Measurements from ENCODE around the gene SPAST. TPM values are rescaled to one million over a fixed set of nuclear protein-coding genes. Genes with fewer than 3 reads are reported as not detected.
"Not testable (repeated sequence)": the region's sequence is repeated elsewhere in the genome, so short reads cannot be mapped to it uniquely, and the experiment has no call there.

Gene SPAST, protein sequence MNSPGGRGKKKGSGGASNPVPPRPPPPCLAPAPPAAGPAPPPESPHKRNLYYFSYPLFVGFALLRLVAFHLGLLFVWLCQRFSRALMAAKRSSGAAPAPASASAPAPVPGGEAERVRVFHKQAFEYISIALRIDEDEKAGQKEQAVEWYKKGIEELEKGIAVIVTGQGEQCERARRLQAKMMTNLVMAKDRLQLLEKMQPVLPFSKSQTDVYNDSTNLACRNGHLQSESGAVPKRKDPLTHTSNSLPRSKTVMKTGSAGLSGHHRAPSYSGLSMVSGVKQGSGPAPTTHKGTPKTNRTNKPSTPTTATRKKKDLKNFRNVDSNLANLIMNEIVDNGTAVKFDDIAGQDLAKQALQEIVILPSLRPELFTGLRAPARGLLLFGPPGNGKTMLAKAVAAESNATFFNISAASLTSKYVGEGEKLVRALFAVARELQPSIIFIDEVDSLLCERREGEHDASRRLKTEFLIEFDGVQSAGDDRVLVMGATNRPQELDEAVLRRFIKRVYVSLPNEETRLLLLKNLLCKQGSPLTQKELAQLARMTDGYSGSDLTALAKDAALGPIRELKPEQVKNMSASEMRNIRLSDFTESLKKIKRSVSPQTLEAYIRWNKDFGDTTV
- polyA plus RNA-seq = 26.7 TPM
- long read RNA-seq, donor 1, full-length matches to known transcripts = 4 of 4 reads
- long read RNA-seq, donor 1, partial matches to known transcripts = 0 of 4 reads
- long read RNA-seq, donor 1, other reads (novel, unspliced or antisense) = 0 of 4 reads
- long read RNA-seq, donor 2, full-length matches to known transcripts = 6 of 40 reads
- long read RNA-seq, donor 2, partial matches to known transcripts = 34 of 40 reads
- long read RNA-seq, donor 2, other reads (novel, unspliced or antisense) = 0 of 40 reads
- long read RNA-seq, donor 3 = 0 reads
- long read RNA-seq, donor 4 = 0 reads
- long read RNA-seq, donor 5, full-length matches to known transcripts = 4 of 4 reads
- long read RNA-seq, donor 5, partial matches to known transcripts = 0 of 4 reads
- long read RNA-seq, donor 5, other reads (novel, unspliced or antisense) = 0 of 4 reads
- long read RNA-seq, donor 6, full-length matches to known transcripts = 4 of 4 reads
- long read RNA-seq, donor 6, partial matches to known transcripts = 0 of 4 reads
- long read RNA-seq, donor 6, other reads (novel, unspliced or antisense) = 0 of 4 reads
- long read RNA-seq, donor 7, full-length matches to known transcripts = 1 of 1 reads
- long read RNA-seq, donor 7, partial matches to known transcripts = 0 of 1 reads
- long read RNA-seq, donor 7, other reads (novel, unspliced or antisense) = 0 of 1 reads
- long read RNA-seq, donor 8, full-length matches to known transcripts = 4 of 4 reads
- long read RNA-seq, donor 8, partial matches to known transcripts = 0 of 4 reads
- long read RNA-seq, donor 8, other reads (novel, unspliced or antisense) = 0 of 4 reads
- long read RNA-seq, donor 9, partial matches to known transcripts = 0 of 2 reads
- long read RNA-seq, donor 9, other reads (novel, unspliced or antisense) = 0 of 2 reads
- long read RNA-seq, donor 10, full-length matches to known transcripts = 6 of 6 reads
- long read RNA-seq, donor 10, partial matches to known transcripts = 0 of 6 reads
- long read RNA-seq, donor 10, other reads (novel, unspliced or antisense) = 0 of 6 reads
- long read RNA-seq, donor 11, full-length matches to known transcripts = 2 of 7 reads
- long read RNA-seq, donor 11, partial matches to known transcripts = 5 of 7 reads
- long read RNA-seq, donor 11, other reads (novel, unspliced or antisense) = 0 of 7 reads

- WGBS (ENCODE audit: insufficient coverage, low lambda C conversion rate) = no CpG with 5 or more reads among the region's 79 CpGs
- H3K9me3 ChIP-seq (ENCODE audit: control insufficient read depth, low read depth, low read length) = no peaks in the 10 kb centered on the region
- peak within 1 kb of the TSS; percentile 83 for H3K4me3 ChIP-seq (ENCODE audit: low read length)
- H3K27ac ChIP-seq (ENCODE audit: low read length) = peak within 1 kb of the TSS; percentile 96
- DNase-seq = peak; percentile 98 to 99
- no peaks in the 10 kb centered on the region for H3K36me3 ChIP-seq (ENCODE audit: control insufficient read depth, insufficient read depth, low read length)
- no peaks in the 10 kb centered on the region for H3K27me3 ChIP-seq (ENCODE audit: control insufficient read depth, insufficient read depth, low read length)
- H3K4me1 ChIP-seq (ENCODE audit: control insufficient read depth, insufficient read depth, low read length) = peaks cover 4% of the 10 kb centered on the region
Observed at GRCh38 chr2:32063310-32064020, at the start of gene SPAST. Gene SPAST, plus strand, starts transcription at chr2:32063556. Its CDS starts 276 bp downstream, at chr2:32063832.

DNA sequence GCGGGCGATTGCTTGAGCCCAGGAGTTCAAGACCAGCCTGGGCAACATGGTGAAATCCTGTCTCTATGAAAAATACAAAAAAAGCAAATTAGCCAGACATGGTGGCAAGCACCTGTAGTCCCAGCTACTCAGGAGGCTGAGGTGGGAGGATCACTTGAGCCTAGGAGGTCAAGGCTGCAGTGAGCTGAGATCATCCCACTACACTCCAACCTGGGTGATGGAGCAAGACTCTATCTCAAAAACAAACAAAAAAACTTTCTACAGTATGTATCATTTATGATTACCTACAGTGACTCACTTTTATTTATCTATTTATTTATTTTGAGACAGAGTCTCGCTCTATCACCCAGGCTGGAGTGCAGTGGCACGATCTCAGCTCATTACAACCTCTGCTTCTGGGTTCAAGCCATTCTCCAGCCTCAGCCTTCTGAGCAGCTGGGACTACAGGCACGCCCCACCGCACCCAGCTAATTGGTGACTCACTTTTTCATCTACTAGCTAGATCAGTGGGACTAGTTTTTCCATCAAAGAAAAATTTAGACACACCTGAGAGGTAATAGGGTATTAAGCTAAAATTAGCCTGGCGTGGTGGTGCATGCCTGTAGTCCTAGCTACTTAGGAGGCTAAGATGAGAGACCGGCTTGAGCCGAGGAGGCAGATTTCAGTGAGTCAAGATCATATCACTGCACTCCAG lies 44.4 kb upstream of the SPAST start:
- WGBS (ENCODE audit: insufficient coverage, low lambda C conversion rate) = no CpG with 5 or more reads among the region's 9 CpGs

DNA sequence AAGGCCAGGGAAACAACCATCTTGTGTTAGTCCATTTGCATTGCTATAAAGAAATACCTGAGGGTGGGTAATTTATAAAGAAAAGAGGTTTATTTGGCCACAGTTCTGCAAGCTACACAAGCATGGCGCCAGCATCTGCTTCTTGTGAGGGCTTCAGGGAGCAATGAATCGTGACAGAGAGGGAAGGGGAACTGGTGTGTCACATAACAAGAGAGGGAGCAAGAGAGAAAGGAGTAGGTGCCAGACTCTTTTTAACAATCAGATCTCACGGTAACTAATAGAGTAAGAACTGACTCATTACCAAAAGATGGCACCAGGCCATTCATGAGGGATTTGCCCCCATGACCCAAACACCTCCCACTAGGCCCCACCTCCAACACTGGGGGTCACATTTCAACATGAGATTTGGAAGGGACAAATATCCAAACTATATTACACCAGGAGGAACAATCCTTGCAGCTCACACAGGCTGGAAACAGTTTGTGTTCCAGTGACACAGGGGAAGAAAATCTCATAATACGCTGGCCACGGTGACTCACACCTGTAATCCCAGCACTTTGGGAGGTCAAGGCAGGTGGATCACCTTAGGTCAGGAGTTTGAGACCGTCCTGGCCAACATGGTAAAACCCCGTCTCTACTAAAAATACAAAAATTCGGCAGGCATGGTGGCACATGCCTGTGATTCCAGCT lies 29.0 kb upstream of the SPAST start:
- 90% methylated on average over 2 of the region's 8 CpGs for WGBS (ENCODE audit: insufficient coverage, low lambda C conversion rate)
- H3K4me1 ChIP-seq (ENCODE audit: control insufficient read depth, insufficient read depth, low read length); H3K4me3 ChIP-seq (ENCODE audit: low read length); H3K27me3 ChIP-seq (ENCODE audit: control insufficient read depth, insufficient read depth, low read length); H3K9me3 ChIP-seq (ENCODE audit: control insufficient read depth, low read depth, low read length); H3K27ac ChIP-seq (ENCODE audit: low read length); DNase-seq: not testable (repeated sequence)
- H3K36me3 ChIP-seq (ENCODE audit: control insufficient read depth, insufficient read depth, low read length) = peaks cover 23% of the 10 kb centered on the region

More for the DNA sequence above, 44.4 kb upstream of the SPAST start:
- not testable (repeated sequence) for H3K4me1 ChIP-seq (ENCODE audit: control insufficient read depth, insufficient read depth, low read length); DNase-seq; H3K9me3 ChIP-seq (ENCODE audit: control insufficient read depth, low read depth, low read length); H3K4me3 ChIP-seq (ENCODE audit: low read length); H3K27ac ChIP-seq (ENCODE audit: low read length); H3K27me3 ChIP-seq (ENCODE audit: control insufficient read depth, insufficient read depth, low read length)
- peaks cover 31% of the 10 kb centered on the region for H3K36me3 ChIP-seq (ENCODE audit: control insufficient read depth, insufficient read depth, low read length)

GRCh38 chr2:32039447-32040219 lies 23.7 kb upstream of the SPAST start, which contains the start of gene DPY30:
Gene DPY30, minus strand, starts transcription at chr2:32039805. Its CDS starts 349 bp downstream, at chr2:32039456.
- H3K9me3 ChIP-seq (ENCODE audit: control insufficient read depth, low read depth, low read length) = no peaks in the 10 kb centered on the region
- no CpG with 5 or more reads among the region's 43 CpGs for WGBS (ENCODE audit: insufficient coverage, low lambda C conversion rate)
- peak within 1 kb of the TSS; percentile 66 for H3K4me3 ChIP-seq (ENCODE audit: low read length)
- no peaks in the 10 kb centered on the region for H3K4me1 ChIP-seq (ENCODE audit: control insufficient read depth, insufficient read depth, low read length)
- H3K36me3 ChIP-seq (ENCODE audit: control insufficient read depth, insufficient read depth, low read length) = peaks cover 10% of the 10 kb centered on the region
- peak; percentile 95 to 97 for DNase-seq
- peak within 1 kb of the TSS; percentile 83 for H3K27ac ChIP-seq (ENCODE audit: low read length)
- H3K27me3 ChIP-seq (ENCODE audit: control insufficient read depth, insufficient read depth, low read length) = no peaks in the 10 kb centered on the region

DNA sequence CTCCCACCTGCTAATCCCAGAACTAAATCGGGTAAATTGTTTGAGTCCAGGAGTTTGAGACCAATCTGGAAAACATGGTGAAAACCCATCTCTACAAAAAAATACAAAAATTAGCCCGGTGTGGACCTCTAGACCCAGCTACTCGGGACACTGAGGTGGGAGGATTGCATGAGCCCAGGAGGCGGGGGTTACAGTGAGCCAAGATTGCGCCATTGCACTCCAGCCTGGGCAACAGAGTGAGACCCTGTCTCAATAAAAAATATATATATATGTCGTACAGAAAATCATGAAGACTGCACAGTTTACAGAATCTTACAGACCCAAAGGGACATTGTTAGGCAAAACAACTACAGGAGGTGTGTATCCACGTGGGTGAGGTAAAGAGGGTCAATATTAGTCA lies 19.8 kb upstream of the SPAST start:
- DNase-seq = no peak
- H3K9me3 ChIP-seq (ENCODE audit: control insufficient read depth, low read depth, low read length) = no peaks in the 10 kb centered on the region
- H3K27me3 ChIP-seq (ENCODE audit: control insufficient read depth, insufficient read depth, low read length) = no peaks in the 10 kb centered on the region
- H3K36me3 ChIP-seq (ENCODE audit: control insufficient read depth, insufficient read depth, low read length) = no peaks in the 10 kb centered on the region
- no CpG with 5 or more reads among the region's 7 CpGs for WGBS (ENCODE audit: insufficient coverage, low lambda C conversion rate)
- no peak overlapping the region for H3K4me3 ChIP-seq (ENCODE audit: low read length)
- no peak overlapping the region for H3K27ac ChIP-seq (ENCODE audit: low read length)
- H3K4me1 ChIP-seq (ENCODE audit: control insufficient read depth, insufficient read depth, low read length) = no peaks in the 10 kb centered on the region

- Histone ChIP-seq H3K4me1 (ENCODE audit: control insufficient read depth, insufficient read depth, low read length) (no peaks in the 10 kb centered on the region), H3K9me3 (ENCODE audit: control insufficient read depth, low read depth, low read length) (no peaks in the 10 kb centered on the region), H3K27me3 (ENCODE audit: control insufficient read depth, insufficient read depth, low read length) (no peaks in the 10 kb centered on the region), H3K36me3 (ENCODE audit: control insufficient read depth, insufficient read depth, low read length) (no peaks in the 10 kb centered on the region), H3K4me3 (ENCODE audit: low read length) (no peak overlapping the region), H3K27ac (ENCODE audit: low read length) (no peak overlapping the region)
- WGBS (ENCODE audit: insufficient coverage, low lambda C conversion rate) = no CpG with 5 or more reads among the region's 11 CpGs
- DNase-seq = peak; percentile 26 to 58
Observed at GRCh38 chr2:32051836-32052439, 11.4 kb upstream of the SPAST start.

DNA sequence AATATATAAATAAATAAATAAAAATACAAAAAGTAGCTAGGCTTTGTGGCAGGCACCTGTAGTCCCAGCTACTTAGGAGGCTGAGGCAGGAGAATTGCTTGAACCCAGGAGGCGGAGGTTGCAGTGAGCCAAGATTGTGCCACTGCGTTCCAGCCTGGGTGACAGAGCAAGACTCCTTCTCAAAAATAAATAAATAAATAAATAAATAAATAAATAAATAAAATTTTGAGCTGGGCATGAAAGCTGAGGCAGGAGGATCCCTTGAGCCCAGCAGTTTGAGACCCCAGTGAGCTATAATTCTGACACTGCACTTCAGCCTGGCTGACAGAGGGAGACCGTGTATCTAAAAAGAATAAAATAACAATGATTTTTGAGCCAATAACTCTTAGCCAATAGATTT lies 8.8 kb upstream of the SPAST start:
- not testable (repeated sequence) for H3K36me3 ChIP-seq (ENCODE audit: control insufficient read depth, insufficient read depth, low read length); H3K4me1 ChIP-seq (ENCODE audit: control insufficient read depth, insufficient read depth, low read length); H3K4me3 ChIP-seq (ENCODE audit: low read length); DNase-seq; H3K27ac ChIP-seq (ENCODE audit: low read length); H3K9me3 ChIP-seq (ENCODE audit: control insufficient read depth, low read depth, low read length); H3K27me3 ChIP-seq (ENCODE audit: control insufficient read depth, insufficient read depth, low read length)
- WGBS (ENCODE audit: insufficient coverage, low lambda C conversion rate) = no CpG with 5 or more reads among the region's 3 CpGs

GRCh38 chr2:32058130-32058529 lies 5.2 kb upstream of the SPAST start:
- no peak overlapping the region for H3K27ac ChIP-seq (ENCODE audit: low read length)
- no CpG with 5 or more reads among the region's 2 CpGs for WGBS (ENCODE audit: insufficient coverage, low lambda C conversion rate)
- no peaks in the 10 kb centered on the region for H3K27me3 ChIP-seq (ENCODE audit: control insufficient read depth, insufficient read depth, low read length)

More at GRCh38 chr2:32058130-32058529, 5.2 kb upstream of the SPAST start:
- H3K4me1 ChIP-seq (ENCODE audit: control insufficient read depth, insufficient read depth, low read length) = no peaks in the 10 kb centered on the region
- H3K4me3 ChIP-seq (ENCODE audit: low read length) = no peak overlapping the region
- no peaks in the 10 kb centered on the region for H3K9me3 ChIP-seq (ENCODE audit: control insufficient read depth, low read depth, low read length)
- H3K36me3 ChIP-seq (ENCODE audit: control insufficient read depth, insufficient read depth, low read length) = no peaks in the 10 kb centered on the region
- no peak for DNase-seq

Data from large intestine (tissue), 12 donors.